OCI-LY7 (cell line): ENCODE measurements around the gene GMDS. TPM values are rescaled to one million over a fixed set of nuclear protein-coding genes. Genes with fewer than 3 reads are reported as not detected.

ENCODE experiments used
- BruUV-seq: library from RNA; stranded (reverse); fragments of 400-500 nt; replicated peaks from 2 replicates; lab custom pipeline; 2021; lab: Mats Ljungman, UMichigan
- CTCF ChIA-PET: fragments of 300-600 bp; sonication (Branson Sonifier 250); formaldehyde crosslinking; loops from one replicate; lab custom pipeline; 2022; ENCODE audit warnings: antibody characterized with exemption; ENCODE audit not compliant: unreplicated experiment; lab: Charles Lee
- POLR2A ChIA-PET: fragments of 300-600 bp; sonication (Branson Sonifier 250); formaldehyde crosslinking; loops from one replicate; lab custom pipeline; 2022; ENCODE audit warnings: antibody characterized with exemption; lab: Charles Lee
- DNase-seq: peaks from one replicate; pipeline ENCODE4 v3.0.0-alpha.2; 2015; ENCODE audit warnings: low spot score
- H2AFZ ChIP-seq: fragments of 200-600 bp; sonication (generic), shearing (Covaris generic); 2 replicates; pipeline ENCODE4 v1.6.1; 2014; ENCODE audit warnings: mild to moderate bottlenecking, antibody characterized with exemption, low read length, moderate library complexity
- H3K27ac ChIP-seq: fragments of 200-600 bp; sonication (generic); 2 replicates; pipeline ENCODE4 v1.5.1; 2014; ENCODE audit warnings: mixed run types, low read depth, mild to moderate bottlenecking, moderate library complexity, low read length, inconsistent platforms; ENCODE audit not compliant: poor library complexity, severe bottlenecking
- H3K36me3 ChIP-seq: fragments of 200-600 bp; sonication (generic); 2 replicates; pipeline ENCODE4 v1.6.1; 2014; ENCODE audit warnings: mild to moderate bottlenecking, antibody characterized with exemption, low read length, moderate library complexity, mixed read lengths; ENCODE audit not compliant: insufficient read depth
- H3K4me1 ChIP-seq: fragments of 200-600 bp; sonication (generic); 2 replicates; pipeline ENCODE4 v1.5.1; 2014; ENCODE audit warnings: mild to moderate bottlenecking, low read length; ENCODE audit not compliant: insufficient read depth, poor library complexity, severe bottlenecking
- H3K4me2 ChIP-seq: fragments of 200-600 bp; sonication (generic); 2 replicates; pipeline ENCODE4 v1.6.1; 2014; ENCODE audit warnings: mild to moderate bottlenecking, low read length
- H3K4me3 ChIP-seq: fragments of 200-600 bp; sonication (generic); 2 replicates; pipeline ENCODE4 v1.5.1; 2014; ENCODE audit warnings: mild to moderate bottlenecking, low read depth, low read length; ENCODE audit not compliant: poor library complexity, severe bottlenecking
- H3K79me2 ChIP-seq: fragments of 200-600 bp; sonication (generic); 2 replicates; pipeline ENCODE4 v1.6.1; 2016; ENCODE audit warnings: low read depth, mild to moderate bottlenecking, low read length, moderate library complexity, mixed read lengths; ENCODE audit not compliant: insufficient read depth
- H3K9me2 ChIP-seq: fragments of 200-600 bp; sonication (generic); 2 replicates; pipeline ENCODE4 v1.6.1; 2016; ENCODE audit warnings: mild to moderate bottlenecking, low read length, mixed read lengths; ENCODE audit not compliant: insufficient read depth
- H3K9me3 ChIP-seq: fragments of 200-600 bp; sonication (generic); 2 replicates; pipeline ENCODE4 v1.6.1; 2014; ENCODE audit warnings: mild to moderate bottlenecking, mixed run types, low read length, mixed read lengths
- H4K20me1 ChIP-seq: fragments of 200-600 bp; sonication (generic); 2 replicates; pipeline ENCODE4 v1.6.1; 2014; ENCODE audit warnings: mild to moderate bottlenecking, antibody characterized with exemption, low read length, moderate library complexity, mixed read lengths; ENCODE audit not compliant: insufficient read depth
- EZH2phosphoT487 ChIP-seq: fragments of 200-600 bp; sonication (generic); IDR thresholded peaks from 2 replicates; pipeline ENCODE4 v1.6.1; 2018; ENCODE audit warnings: low read depth, borderline replicate concordance, mild to moderate bottlenecking, mixed run types, antibody characterized with exemption, low read length, moderate library complexity, mixed read lengths
- intact Hi-C: fragments of 100-400 bp; cut with micrococcal nuclease; formaldehyde crosslinking; loops from one replicate; pipeline ENCODE4 v1.10.0; 2022; ENCODE audit not compliant: unreplicated experiment
- total RNA-seq, 2 experiments: library from RNA; depleted of rRNA in 1 of 2; stranded (reverse); fragments of >200 nt in 1 of 2; shearing (Covaris generic) in 1 of 2; gene quantifications; 2 replicates each; pipeline ENCODE4 v1.2.3, GENCODE V29; 2014 to 2022
- TF ChIP-seq, protein P1 (sequence below): fragments of 200-600 bp; sonication (generic); conservative IDR thresholded peaks from 2 replicates; pipeline ENCODE4 v1.5.1; 2014; ENCODE audit warnings: mild to moderate bottlenecking, antibody characterized with exemption, low read length, moderate library complexity, mixed read lengths

The GMDS gene
- total RNA-seq, 2 experiments from 2014 or later = 9.9 to 26.8 TPM

DNA sequence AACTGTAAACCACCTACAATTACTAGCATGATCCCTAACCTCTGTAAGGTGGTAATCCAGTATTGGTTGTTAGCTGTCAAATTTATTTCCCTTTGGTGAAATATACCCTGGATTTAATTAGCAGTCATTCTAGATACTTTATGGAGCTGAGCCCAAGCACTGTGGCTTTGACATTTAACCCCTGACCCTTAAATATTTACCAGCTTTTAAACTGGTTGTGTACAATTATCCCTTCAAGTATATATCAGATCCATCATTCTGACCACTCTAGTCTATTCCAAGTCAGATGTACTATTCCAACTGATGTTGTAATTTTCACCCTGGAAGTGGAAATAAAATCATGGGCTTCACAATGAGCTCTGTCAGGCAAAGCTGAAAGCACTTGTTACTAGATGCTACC is 406.0 kb downstream of the GMDS start:
- TF ChIP-seq, protein P1, sequence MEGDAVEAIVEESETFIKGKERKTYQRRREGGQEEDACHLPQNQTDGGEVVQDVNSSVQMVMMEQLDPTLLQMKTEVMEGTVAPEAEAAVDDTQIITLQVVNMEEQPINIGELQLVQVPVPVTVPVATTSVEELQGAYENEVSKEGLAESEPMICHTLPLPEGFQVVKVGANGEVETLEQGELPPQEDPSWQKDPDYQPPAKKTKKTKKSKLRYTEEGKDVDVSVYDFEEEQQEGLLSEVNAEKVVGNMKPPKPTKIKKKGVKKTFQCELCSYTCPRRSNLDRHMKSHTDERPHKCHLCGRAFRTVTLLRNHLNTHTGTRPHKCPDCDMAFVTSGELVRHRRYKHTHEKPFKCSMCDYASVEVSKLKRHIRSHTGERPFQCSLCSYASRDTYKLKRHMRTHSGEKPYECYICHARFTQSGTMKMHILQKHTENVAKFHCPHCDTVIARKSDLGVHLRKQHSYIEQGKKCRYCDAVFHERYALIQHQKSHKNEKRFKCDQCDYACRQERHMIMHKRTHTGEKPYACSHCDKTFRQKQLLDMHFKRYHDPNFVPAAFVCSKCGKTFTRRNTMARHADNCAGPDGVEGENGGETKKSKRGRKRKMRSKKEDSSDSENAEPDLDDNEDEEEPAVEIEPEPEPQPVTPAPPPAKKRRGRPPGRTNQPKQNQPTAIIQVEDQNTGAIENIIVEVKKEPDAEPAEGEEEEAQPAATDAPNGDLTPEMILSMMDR = no peak

DNA sequence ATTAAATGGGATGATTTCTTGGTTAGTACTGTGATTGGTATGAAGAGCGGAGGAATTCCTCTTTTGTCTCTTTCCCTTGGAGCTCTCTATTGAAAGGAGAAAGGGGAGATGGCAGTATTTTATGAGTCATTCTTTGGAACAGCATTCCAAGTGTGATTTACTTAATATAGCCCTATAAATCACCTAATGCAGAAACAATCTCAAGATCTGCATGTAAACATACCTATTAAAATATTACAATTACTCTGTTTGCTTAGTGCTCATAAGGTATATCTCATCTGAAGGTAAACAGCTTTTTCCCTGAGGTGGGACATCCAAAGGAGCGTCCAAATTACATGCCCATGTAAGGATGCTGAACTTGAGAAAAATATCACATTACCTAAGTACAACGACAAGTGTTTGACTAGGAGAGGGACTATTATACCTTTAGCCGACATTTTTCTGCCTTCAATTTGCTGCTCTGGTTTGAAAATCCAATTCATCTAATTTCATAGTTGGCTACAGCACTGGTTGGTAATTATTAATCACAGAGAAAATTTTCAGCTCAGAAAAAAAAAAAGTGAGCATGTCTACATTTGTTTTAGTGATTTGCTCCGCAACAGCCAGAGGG is 406.7 kb downstream of the GMDS start:
- H3K4me2 ChIP-seq = no peak overlapping the region
- ChIA-PET POLR2A (no interaction called here), CTCF (no interaction called here)
- H2AFZ ChIP-seq = no peak overlapping the region
- TF ChIP-seq, protein P1 = no peak
- no peak for TF ChIP-seq EZH2phosphoT487
- no peaks in the 10 kb centered on the region for H3K79me2 ChIP-seq
- no peaks in the 10 kb centered on the region for H3K9me2 ChIP-seq
- no peaks in the 10 kb centered on the region for H3K9me3 ChIP-seq
- intact Hi-C loops = no loop called here
- no peaks in the 10 kb centered on the region for H4K20me1 ChIP-seq
- H3K36me3 ChIP-seq = no peaks in the 10 kb centered on the region
- H3K27ac ChIP-seq = no peak overlapping the region
- no TSS peak for BruUV-seq
- DNase-seq = no peak
- H3K4me3 ChIP-seq = no peak overlapping the region
- H3K4me1 ChIP-seq = no peaks in the 10 kb centered on the region

More for the DNA sequence above, 406.0 kb downstream of the GMDS start:
- no peaks in the 10 kb centered on the region for H3K9me3 ChIP-seq
- H3K79me2 ChIP-seq = no peaks in the 10 kb centered on the region
- H3K4me3 ChIP-seq = no peak overlapping the region
- H2AFZ ChIP-seq = no peak overlapping the region
- intact Hi-C loops = no loop called here
- ChIA-PET POLR2A (no interaction called here), CTCF (no interaction called here)
- no peaks in the 10 kb centered on the region for H4K20me1 ChIP-seq
- no peak overlapping the region for H3K27ac ChIP-seq
- DNase-seq = no peak
- no TSS peak for BruUV-seq
- H3K9me2 ChIP-seq = no peaks in the 10 kb centered on the region
- H3K36me3 ChIP-seq = no peaks in the 10 kb centered on the region
- H3K4me2 ChIP-seq = no peak overlapping the region
- H3K4me1 ChIP-seq = no peaks in the 10 kb centered on the region

DNA sequence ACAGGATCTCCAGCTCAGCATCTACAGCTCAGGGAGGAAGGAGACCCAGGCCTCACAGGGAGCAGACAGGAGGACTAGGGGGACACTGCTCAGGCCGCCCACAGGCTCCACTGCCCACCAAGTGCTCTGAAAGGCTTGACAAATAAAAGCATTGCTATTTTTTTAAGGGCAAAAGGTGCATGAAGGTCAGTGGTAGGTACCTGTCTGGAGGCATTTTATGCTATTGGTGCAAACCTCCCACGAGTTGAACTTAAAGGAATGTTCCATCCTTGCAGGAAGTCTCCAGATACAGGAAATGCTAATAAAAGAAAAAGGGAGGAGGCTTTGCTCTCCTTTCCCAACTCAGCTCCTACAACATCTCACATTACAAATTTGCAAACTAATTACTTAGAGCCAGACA is 407.6 kb downstream of the GMDS start:
- Histone ChIP-seq H3K4me2 (no peak overlapping the region), H2AFZ (no peak overlapping the region), H3K79me2 (no peaks in the 10 kb centered on the region), H3K9me2 (no peaks in the 10 kb centered on the region), H3K27ac (no peak overlapping the region), H3K36me3 (no peaks in the 10 kb centered on the region), H3K4me1 (no peaks in the 10 kb centered on the region), H3K4me3 (no peak overlapping the region), H4K20me1 (no peaks in the 10 kb centered on the region), H3K9me3 (no peaks in the 10 kb centered on the region)
- CTCF ChIA-PET = no interaction called here
- TF ChIP-seq, protein P1 = no peak
- no peak for TF ChIP-seq EZH2phosphoT487
- POLR2A ChIA-PET = no interaction called here
- intact Hi-C loops = no loop called here
- no TSS peak for BruUV-seq
- no peak for DNase-seq
